ENCODE data around the gene MARCKSL1.

GRCh38 chr1:32372149-32372756 is 36.2 kb upstream of the MARCKSL1 start:
- TF ChIP-seq RAD21 (IDR thresholded peaks at IDR 0.05) (peak; percentile 50 to 67), YY1 (IDR thresholded peaks at IDR 0.05) (no peak), HNF4G (IDR thresholded peaks at IDR 0.05) (no peak), REST (IDR thresholded peaks at IDR 0.05) (no peak), RXRA (IDR thresholded peaks at IDR 0.05) (no peak), JUND (IDR thresholded peaks at IDR 0.05) (no peak), ZBTB33 (IDR thresholded peaks at IDR 0.05) (no peak), TAF1 (conservative IDR thresholded peaks at IDR 0.05) (no peak), FOXA2 (IDR thresholded peaks at IDR 0.05) (no peak), FOXA1 (IDR thresholded peaks at IDR 0.05) (no peak), NR2F2 (IDR thresholded peaks at IDR 0.05) (no peak)
- TF ChIP-seq, protein P1, sequence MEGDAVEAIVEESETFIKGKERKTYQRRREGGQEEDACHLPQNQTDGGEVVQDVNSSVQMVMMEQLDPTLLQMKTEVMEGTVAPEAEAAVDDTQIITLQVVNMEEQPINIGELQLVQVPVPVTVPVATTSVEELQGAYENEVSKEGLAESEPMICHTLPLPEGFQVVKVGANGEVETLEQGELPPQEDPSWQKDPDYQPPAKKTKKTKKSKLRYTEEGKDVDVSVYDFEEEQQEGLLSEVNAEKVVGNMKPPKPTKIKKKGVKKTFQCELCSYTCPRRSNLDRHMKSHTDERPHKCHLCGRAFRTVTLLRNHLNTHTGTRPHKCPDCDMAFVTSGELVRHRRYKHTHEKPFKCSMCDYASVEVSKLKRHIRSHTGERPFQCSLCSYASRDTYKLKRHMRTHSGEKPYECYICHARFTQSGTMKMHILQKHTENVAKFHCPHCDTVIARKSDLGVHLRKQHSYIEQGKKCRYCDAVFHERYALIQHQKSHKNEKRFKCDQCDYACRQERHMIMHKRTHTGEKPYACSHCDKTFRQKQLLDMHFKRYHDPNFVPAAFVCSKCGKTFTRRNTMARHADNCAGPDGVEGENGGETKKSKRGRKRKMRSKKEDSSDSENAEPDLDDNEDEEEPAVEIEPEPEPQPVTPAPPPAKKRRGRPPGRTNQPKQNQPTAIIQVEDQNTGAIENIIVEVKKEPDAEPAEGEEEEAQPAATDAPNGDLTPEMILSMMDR (IDR thresholded peaks at IDR 0.05; ENCODE audit: low read depth, low read length, missing input control) = peak; percentile 9
- TF ChIP-seq, protein P2, sequence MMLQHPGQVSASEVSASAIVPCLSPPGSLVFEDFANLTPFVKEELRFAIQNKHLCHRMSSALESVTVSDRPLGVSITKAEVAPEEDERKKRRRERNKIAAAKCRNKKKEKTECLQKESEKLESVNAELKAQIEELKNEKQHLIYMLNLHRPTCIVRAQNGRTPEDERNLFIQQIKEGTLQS (IDR thresholded peaks at IDR 0.05) = no peak
- TF ChIP-seq, protein P3, sequence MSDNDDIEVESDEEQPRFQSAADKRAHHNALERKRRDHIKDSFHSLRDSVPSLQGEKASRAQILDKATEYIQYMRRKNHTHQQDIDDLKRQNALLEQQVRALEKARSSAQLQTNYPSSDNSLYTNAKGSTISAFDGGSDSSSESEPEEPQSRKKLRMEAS (IDR thresholded peaks at IDR 0.05) = no peak

Measured in liver (tissue), 3 donors.